IMR-90 (cell line): ENCODE data around the gene PRKN. TPM values are rescaled to one million over a fixed set of nuclear protein-coding genes. Genes with fewer than 3 reads are reported as not detected.

Experiments used
- ATAC-seq: fragments of 200-7000 bp; cut with Tn5 transposase; 2 replicates; pipeline ENCODE4 v1.9.1; 2020; ENCODE audit warnings: low read depth, mild to moderate bottlenecking, moderate library complexity
- BruUV-seq: library from RNA; stranded (reverse); fragments of 400-500 nt; replicated peaks from 2 replicates; lab custom pipeline; 2021; lab: Mats Ljungman, UMichigan
- CTCF ChIA-PET: fragments of 300-600 bp; formaldehyde crosslinking; extraction: SDS; loops from one replicate; lab custom pipeline; 2021; ENCODE audit warnings: antibody characterized with exemption; lab: Yijun Ruan, JAX
- POLR2A ChIA-PET: fragments of 300-600 bp; sonication (Branson Sonifier 250); formaldehyde crosslinking; loops from one replicate; lab custom pipeline; 2022; ENCODE audit warnings: antibody characterized with exemption; ENCODE audit not compliant: unreplicated experiment; lab: Charles Lee
- DNase-seq: peaks from one replicate; pipeline ENCODE4 v3.0.0; 2013
- H2AFZ ChIP-seq: replicated peaks from 2 replicates; pipeline ENCODE3; 2013; ENCODE audit warnings: low read length, mild to moderate bottlenecking; ENCODE audit not compliant: poor library complexity
- H2AK5ac ChIP-seq: 2 replicates; pipeline ENCODE4 v1.6.1; 2013; ENCODE audit warnings: low read depth, low read length, inconsistent platforms
- H2AK9ac ChIP-seq: replicated peaks from 2 replicates; pipeline ENCODE3; 2013; ENCODE audit warnings: mild to moderate bottlenecking, low read depth, low read length, moderate library complexity; ENCODE audit not compliant: poor library complexity
- H2BK120ac ChIP-seq: 2 replicates; pipeline ENCODE4 v1.6.1; 2013; ENCODE audit warnings: low read depth, low read length, inconsistent platforms
- H2BK15ac ChIP-seq: 3 replicates; pipeline ENCODE4 v1.6.1; 2013; ENCODE audit warnings: low read depth, low read length, inconsistent platforms
- H2BK20ac ChIP-seq: 2 replicates; pipeline ENCODE4 v1.6.1; 2013; ENCODE audit warnings: low read depth, mild to moderate bottlenecking, inconsistent platforms, low read length, moderate library complexity
- H2BK5ac ChIP-seq: 2 replicates; pipeline ENCODE4 v1.6.1; 2013; ENCODE audit warnings: mild to moderate bottlenecking, low read depth, low read length, inconsistent platforms; ENCODE audit not compliant: poor library complexity, severe bottlenecking
- H3K14ac ChIP-seq: replicated peaks from 2 replicates; pipeline ENCODE4 v1.6.1; 2013; ENCODE audit warnings: low read depth, low read length, inconsistent platforms
- H3K18ac ChIP-seq: 2 replicates; pipeline ENCODE4 v1.6.1; 2013; ENCODE audit warnings: low read depth, low read length, control low read depth
- H3K23ac ChIP-seq: 2 replicates; pipeline ENCODE4 v1.6.1; 2013; ENCODE audit warnings: low read depth, low read length, inconsistent platforms
- H3K27ac ChIP-seq: 2 replicates; pipeline ENCODE4 v1.5.1; 2013; ENCODE audit warnings: mild to moderate bottlenecking, control low read depth, low read length; ENCODE audit not compliant: insufficient read depth
- H3K27me3 ChIP-seq: 2 replicates; pipeline ENCODE4 v1.6.1; 2013; ENCODE audit warnings: low read length; ENCODE audit not compliant: control insufficient read depth, insufficient read depth
- H3K36me3 ChIP-seq: 2 replicates; pipeline ENCODE4 v1.6.1; 2013; ENCODE audit warnings: low read length, mixed read lengths; ENCODE audit not compliant: control insufficient read depth, insufficient read depth
- H3K4ac ChIP-seq: 2 replicates; pipeline ENCODE4 v1.6.1; 2013; ENCODE audit warnings: low read depth, low read length, inconsistent platforms
- H3K4me1 ChIP-seq: 2 replicates; pipeline ENCODE4 v1.6.1; 2013; ENCODE audit warnings: low read length, mixed read lengths; ENCODE audit not compliant: control insufficient read depth, insufficient read depth
- H3K4me2 ChIP-seq: 2 replicates; pipeline ENCODE4 v1.6.1; 2013; ENCODE audit warnings: low read depth, mild to moderate bottlenecking, control low read depth, low read length, moderate library complexity
- H3K4me3 ChIP-seq: 2 replicates; pipeline ENCODE4 v1.5.1; 2013; ENCODE audit warnings: low read depth, mild to moderate bottlenecking, control low read depth, low read length, moderate library complexity; ENCODE audit not compliant: insufficient read depth
- H3K56ac ChIP-seq: 2 replicates; pipeline ENCODE4 v1.6.1; 2013; ENCODE audit warnings: low read length, inconsistent platforms; ENCODE audit not compliant: insufficient read depth; ENCODE audit errors: extremely low read depth
- H3K79me1 ChIP-seq, 2 experiments: 2 replicates each; pipeline ENCODE4 v1.6.1; 2013; ENCODE audit warnings: low read length in 2 of 2, inconsistent platforms in 1 of 2, low read depth in 1 of 2
- H3K9ac ChIP-seq: 2 replicates; pipeline ENCODE4 v1.6.1; 2013; ENCODE audit warnings: low read depth, low read length, control low read depth
- H3K9me1 ChIP-seq: 2 replicates; pipeline ENCODE4 v1.6.1; 2013; ENCODE audit warnings: low read length, inconsistent platforms; ENCODE audit not compliant: insufficient read depth
- H3K9me3 ChIP-seq: 2 replicates; pipeline ENCODE4 v1.6.1; 2013; ENCODE audit warnings: low read length; ENCODE audit not compliant: control insufficient read depth, insufficient read depth
- H4K20me1 ChIP-seq: 2 replicates; pipeline ENCODE4 v1.6.1; 2013; ENCODE audit warnings: low read length, inconsistent platforms; ENCODE audit not compliant: insufficient read depth
- H4K5ac ChIP-seq: 2 replicates; pipeline ENCODE4 v1.6.1; 2013; ENCODE audit warnings: mild to moderate bottlenecking, low read depth, low read length, control low read depth
- H4K8ac ChIP-seq, 2 experiments: 2 replicates each; pipeline ENCODE4 v1.6.1; 2013; ENCODE audit warnings: low read depth in 2 of 2, low read length in 2 of 2, control low read depth in 1 of 2, inconsistent platforms in 1 of 2
- H4K91ac ChIP-seq: 2 replicates; pipeline ENCODE4 v1.6.1; 2013; ENCODE audit warnings: low read depth, low read length, inconsistent platforms; ENCODE audit not compliant: insufficient read depth
- BHLHE40 ChIP-seq: fragments of 150-350 bp; IDR thresholded peaks from 2 replicates; pipeline ENCODE4 v1.6.1; 2016; ENCODE audit warnings: mild to moderate bottlenecking, low read depth, low read length
- CEBPB ChIP-seq: IDR thresholded peaks from 2 replicates; pipeline ENCODE4 v1.6.1; 2012; ENCODE audit warnings: low read depth, low read length, improper control_type of control experiment
- CHD1 ChIP-seq: IDR thresholded peaks from 2 replicates; pipeline ENCODE4 v1.6.1; 2012; ENCODE audit warnings: low read depth, low read length, improper control_type of control experiment
- MAZ ChIP-seq: IDR thresholded peaks from 2 replicates; pipeline ENCODE4 v1.6.1; 2012; ENCODE audit warnings: low read depth, mild to moderate bottlenecking, low read length, improper control_type of control experiment, moderate library complexity, borderline replicate concordance
- MXI1 ChIP-seq: IDR thresholded peaks from 2 replicates; pipeline ENCODE4 v1.6.1; 2012; ENCODE audit warnings: low read depth, mild to moderate bottlenecking, low read length, moderate library complexity, borderline replicate concordance
- NFE2L2 ChIP-seq: fragments of 150-350 bp; IDR thresholded peaks from 2 replicates; pipeline ENCODE4 v1.6.1; 2016; ENCODE audit warnings: low read depth, mild to moderate bottlenecking, low read length
- RAD21 ChIP-seq: IDR thresholded peaks from 2 replicates; pipeline ENCODE4 v1.6.1; 2012; ENCODE audit warnings: low read length, improper control_type of control experiment
- RCOR1 ChIP-seq: IDR thresholded peaks from 2 replicates; pipeline ENCODE4 v1.6.1; 2012; ENCODE audit warnings: mild to moderate bottlenecking, low read length, improper control_type of control experiment; ENCODE audit not compliant: insufficient replicate concordance
- RFX5 ChIP-seq: IDR thresholded peaks from 2 replicates; pipeline ENCODE4 v1.8.0; 2012; ENCODE audit warnings: low read depth, mild to moderate bottlenecking, low read length, moderate library complexity
- SMC3 ChIP-seq: fragments of 150-350 bp; IDR thresholded peaks from 2 replicates; pipeline ENCODE4 v1.6.1; 2016; ENCODE audit warnings: low read depth, mild to moderate bottlenecking, antibody characterized with exemption, low read length, moderate library complexity
- WGBS, 2 experiments: methylation state at CpG; one replicate each; pipeline versions ENCODE4 v1.1.5 to v1.1.7; 2013; ENCODE audit warnings: missing lambda C conversion rate in 2 of 2; ENCODE audit not compliant: insufficient read length in 1 of 2; ENCODE audit errors: extremely low coverage in 2 of 2; 5-methylcytosine and 5-hydroxymethylcytosine counted together
- dilution Hi-C: fragments of 300-500 bp; cut with HindIII; formaldehyde crosslinking; loops from one replicate; pipeline ENCODE4 v1.14.3; 2018; ENCODE audit warnings: low sequenced_read_pairs; ENCODE audit not compliant: unreplicated experiment
- in situ Hi-C: fragments of 300-500 bp; cut with MboI; formaldehyde crosslinking; loops from 3 replicates; pipeline ENCODE4 v1.14.3; 2019; ENCODE audit warnings: low sequenced_read_pairs, inconsistent platforms, mixed read lengths
- intact Hi-C: fragments of 100-400 bp; cut with micrococcal nuclease; formaldehyde crosslinking; loops from 2 replicates; pipeline ENCODE4 v1.10.0; 2022
- polyA plus RNA-seq, 3 experiments: library from polyadenylated mRNA; depleted of rRNA; stranded (reverse); fragments of >200 nt; gene quantifications; 2 replicates each; pipeline ENCODE4 v1.2.3, GENCODE V29; 2012; ENCODE audit warnings: low replicate concordance in 1 of 3
- total RNA-seq: library from RNA; depleted of rRNA; stranded (reverse); fragments of >200 nt; gene quantifications from 2 replicates; pipeline ENCODE4 v1.2.3, GENCODE V29; 2012
- TF ChIP-seq, protein P1 (sequence below): fragments of 150-350 bp; IDR thresholded peaks from 2 replicates; pipeline ENCODE4 v1.6.1; 2017; ENCODE audit warnings: mild to moderate bottlenecking, antibody characterized with exemption, low read length, low read depth
- TF ChIP-seq, protein P2 (sequence below): fragments of 150-350 bp; IDR thresholded peaks from 2 replicates; pipeline ENCODE4 v1.6.1; 2016; ENCODE audit warnings: low read depth, mild to moderate bottlenecking, low read length, moderate library complexity, borderline replicate concordance

The PRKN gene
- total and polyA plus RNA-seq, 2 of the 4 experiments (the other 2 are of a cell fraction), result 0.15 to 0.18 TPM

DNA sequence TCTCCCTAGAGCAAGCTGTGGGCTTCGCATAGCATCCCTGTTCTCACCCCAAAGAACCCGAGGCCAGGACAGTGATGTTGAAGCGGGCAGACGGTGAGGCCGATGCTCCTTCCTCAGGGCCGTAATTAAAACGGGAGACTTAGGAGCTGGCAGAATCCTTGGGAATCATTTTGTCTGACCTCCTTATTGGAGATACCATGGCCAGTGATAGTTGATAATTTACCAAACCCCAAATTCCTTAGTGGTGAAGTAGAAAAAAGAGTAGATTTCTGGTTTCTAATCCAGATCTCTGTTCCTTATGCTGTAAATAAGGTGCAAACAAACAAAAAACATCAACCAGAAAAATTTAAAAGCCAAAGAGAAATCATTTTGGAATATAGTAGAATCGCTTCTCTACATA is 1092.7 kb downstream of the PRKN start:
- in situ Hi-C loops (no loop called here), dilution Hi-C loops (no loop called here), intact Hi-C loops (no loop called here)
- Histone ChIP-seq H2BK15ac (no peak overlapping the region), H4K8ac (no peak overlapping the region), H3K56ac (no peak overlapping the region), H4K5ac (no peak overlapping the region), H3K18ac (no peak overlapping the region), H2BK20ac (no peak overlapping the region), H2AFZ (no peak overlapping the region), H4K91ac (no peak overlapping the region), H3K36me3 (no peaks in the 10 kb centered on the region), H2BK5ac (no peak overlapping the region), H2AK5ac (no peak overlapping the region), H3K4me1 (no peaks in the 10 kb centered on the region), H3K23ac (no peak overlapping the region), H3K4me2 (no peak overlapping the region), H3K4me3 (no peak overlapping the region), H4K20me1 (no peaks in the 10 kb centered on the region), H2BK120ac (no peak overlapping the region), H3K9me1 (no peaks in the 10 kb centered on the region), H3K14ac (no peak overlapping the region), H2AK9ac (no peak overlapping the region), H3K79me1 (no peaks in the 10 kb centered on the region), H3K4ac (no peak overlapping the region), H3K27me3 (no peaks in the 10 kb centered on the region), H3K9ac (no peak overlapping the region), H3K9me3 (peaks cover 46% of the 10 kb centered on the region), H3K27ac (no peak overlapping the region)
- no peak for TF ChIP-seq SMC3
- TF ChIP-seq MXI1, result no peak
- TF ChIP-seq CEBPB, result no peak
- TF ChIP-seq, protein P1, sequence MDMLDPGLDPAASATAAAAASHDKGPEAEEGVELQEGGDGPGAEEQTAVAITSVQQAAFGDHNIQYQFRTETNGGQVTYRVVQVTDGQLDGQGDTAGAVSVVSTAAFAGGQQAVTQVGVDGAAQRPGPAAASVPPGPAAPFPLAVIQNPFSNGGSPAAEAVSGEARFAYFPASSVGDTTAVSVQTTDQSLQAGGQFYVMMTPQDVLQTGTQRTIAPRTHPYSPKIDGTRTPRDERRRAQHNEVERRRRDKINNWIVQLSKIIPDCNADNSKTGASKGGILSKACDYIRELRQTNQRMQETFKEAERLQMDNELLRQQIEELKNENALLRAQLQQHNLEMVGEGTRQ, result no peak
- no peak for TF ChIP-seq MAZ
- TF ChIP-seq RCOR1, result no peak
- TF ChIP-seq CHD1, result no peak
- no peak for TF ChIP-seq BHLHE40
- TF ChIP-seq RFX5, result no peak
- no peak for TF ChIP-seq RAD21
- TF ChIP-seq, protein P2, sequence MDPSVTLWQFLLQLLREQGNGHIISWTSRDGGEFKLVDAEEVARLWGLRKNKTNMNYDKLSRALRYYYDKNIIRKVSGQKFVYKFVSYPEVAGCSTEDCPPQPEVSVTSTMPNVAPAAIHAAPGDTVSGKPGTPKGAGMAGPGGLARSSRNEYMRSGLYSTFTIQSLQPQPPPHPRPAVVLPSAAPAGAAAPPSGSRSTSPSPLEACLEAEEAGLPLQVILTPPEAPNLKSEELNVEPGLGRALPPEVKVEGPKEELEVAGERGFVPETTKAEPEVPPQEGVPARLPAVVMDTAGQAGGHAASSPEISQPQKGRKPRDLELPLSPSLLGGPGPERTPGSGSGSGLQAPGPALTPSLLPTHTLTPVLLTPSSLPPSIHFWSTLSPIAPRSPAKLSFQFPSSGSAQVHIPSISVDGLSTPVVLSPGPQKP, result no peak
- TF ChIP-seq NFE2L2, result no peak
- BruUV-seq, result no TSS peak
- ATAC-seq (no peak), DNase-seq (no peak)
- ChIA-PET POLR2A (no interaction called here), CTCF (interaction anchor here (0.6 kb wide), 1 partner anchor 941 kb away, joined by 4 read pairs; no protein-coding TSS in a partner anchor)
- WGBS, 2 experiments, result no CpG with 5 or more reads among the region's 8 CpGs
